ENCODE results near the gene GOLGB1. TPM values are rescaled to one million over a fixed set of nuclear protein-coding genes. Genes with fewer than 3 reads are reported as not detected.

Gene GOLGB1
- total and polyA plus RNA-seq, 10 of the 15 experiments (the other 5 are each of a cell fraction or from before 2014, with no cell fraction given): 7.4 to 34.5 (median 21.8) TPM

DNA sequence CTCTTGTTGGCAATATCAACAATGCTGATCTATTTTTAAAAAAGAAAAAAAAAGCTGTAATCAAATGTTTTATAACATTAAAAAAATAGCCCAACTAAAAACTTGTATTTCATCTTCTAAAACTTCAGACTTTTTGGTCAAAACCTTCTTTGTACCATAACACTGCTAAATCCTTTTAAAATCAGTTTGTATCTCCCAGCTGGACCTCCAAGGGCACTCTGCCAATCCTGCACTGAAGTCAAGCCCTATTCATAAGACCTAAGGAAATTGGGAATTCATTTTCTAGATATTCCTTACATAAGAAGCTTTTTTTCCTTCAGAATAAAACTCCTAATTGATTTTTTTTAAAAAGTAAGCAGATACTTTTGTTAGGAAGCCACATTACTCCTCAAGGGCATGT is 50.6 kb downstream of the GOLGB1 start:
- POLR2A ChIA-PET: interaction anchor here (1.0 to 1.7 kb wide), 3 partner anchors 8 to 130 kb away, joined by 3 to 7 read pairs (median 4); no protein-coding TSS in a partner anchor
- H3K4me1 ChIP-seq (ENCODE audit: control insufficient read depth, insufficient read depth, low read length): no peaks in the 10 kb centered on the region
- ATAC-seq (no peak), FAIRE-seq (no peak), DNase-seq (ENCODE audit: low read depth, low spot score) (no peak)
- RAD21 ChIA-PET (ENCODE audit: unreplicated experiment): interaction anchor here (1.0 kb wide), 1 partner anchor 8 kb away, joined by 3 read pairs; no protein-coding TSS in a partner anchor
- no peak overlapping the region for H3K4me2 ChIP-seq (ENCODE audit: control insufficient read depth, insufficient read depth)
- H3K27ac ChIP-seq (ENCODE audit: control insufficient read depth, insufficient read depth): no peak overlapping the region
- H2AFZ ChIP-seq (ENCODE audit: control insufficient read depth, low read depth, low read length): no peak overlapping the region
- no peaks in the 10 kb centered on the region for H3K9me3 ChIP-seq (replicated peaks; ENCODE audit: control insufficient read depth, insufficient read depth, low read length)
- no peak overlapping the region for H3K9ac ChIP-seq (ENCODE audit: control insufficient read depth, insufficient read depth, low read length)
- CTCF ChIA-PET: interaction anchor here (1.0 to 1.6 kb wide), 7 partner anchors 12 to 71 kb away, joined by 3 to 4 read pairs (median 3); no protein-coding TSS in a partner anchor
- H3K79me2 ChIP-seq (ENCODE audit: control insufficient read depth, insufficient read depth, low read length): no peaks in the 10 kb centered on the region
- in situ Hi-C loops (cut with MboI) (no loop called here), intact Hi-C loops (cut with micrococcal nuclease; ENCODE audit: unreplicated experiment) (no loop called here)
- no peaks in the 10 kb centered on the region for H4K20me1 ChIP-seq (ENCODE audit: control insufficient read depth, insufficient read depth)
- no TSS peak for BruUV-seq (replicated peaks)
- peaks cover 4 to 13% of the 10 kb centered on the region in 2 experiments for H3K36me3 ChIP-seq (ENCODE audit: control insufficient read depth in 2 of 2, insufficient read depth in 2 of 2, low read length in 1 of 2)
- SMC1A ChIA-PET (ENCODE audit: uncharacterized antibody, unreplicated experiment): interaction anchor here (0.8 to 5.4 kb wide), 7 partner anchors 8 to 30 kb away, joined by 3 to 30 read pairs (median 3); no protein-coding TSS in a partner anchor
- no peaks in the 10 kb centered on the region for H3K27me3 ChIP-seq (replicated peaks in 1 of 2; ENCODE audit: control insufficient read depth in 2 of 2, insufficient read depth in 2 of 2, low read length in 1 of 2)
- no peak overlapping the region for H3K4me3 ChIP-seq
- no peak for TF ChIP-seq E2F4 (IDR thresholded peaks at IDR 0.05; ENCODE audit: low read depth, low read length)
- no peak for TF ChIP-seq MTA2 (IDR thresholded peaks at IDR 0.05; ENCODE audit: low read depth)
- TF ChIP-seq KLF5 (IDR thresholded peaks at IDR 0.05; ENCODE audit: partially characterized antibody): no peak
- no peak for TF ChIP-seq CHD1 (IDR thresholded peaks at IDR 0.05; ENCODE audit: low read depth, low read length)
- TF ChIP-seq EED (IDR thresholded peaks at IDR 0.05; ENCODE audit: low read depth): no peak
- TF ChIP-seq ZNF217 (IDR thresholded peaks at IDR 0.05): no peak
- no peak for TF ChIP-seq RFX5 (IDR thresholded peaks at IDR 0.05; ENCODE audit: low read depth, low read length)
- TF ChIP-seq, protein P1, sequence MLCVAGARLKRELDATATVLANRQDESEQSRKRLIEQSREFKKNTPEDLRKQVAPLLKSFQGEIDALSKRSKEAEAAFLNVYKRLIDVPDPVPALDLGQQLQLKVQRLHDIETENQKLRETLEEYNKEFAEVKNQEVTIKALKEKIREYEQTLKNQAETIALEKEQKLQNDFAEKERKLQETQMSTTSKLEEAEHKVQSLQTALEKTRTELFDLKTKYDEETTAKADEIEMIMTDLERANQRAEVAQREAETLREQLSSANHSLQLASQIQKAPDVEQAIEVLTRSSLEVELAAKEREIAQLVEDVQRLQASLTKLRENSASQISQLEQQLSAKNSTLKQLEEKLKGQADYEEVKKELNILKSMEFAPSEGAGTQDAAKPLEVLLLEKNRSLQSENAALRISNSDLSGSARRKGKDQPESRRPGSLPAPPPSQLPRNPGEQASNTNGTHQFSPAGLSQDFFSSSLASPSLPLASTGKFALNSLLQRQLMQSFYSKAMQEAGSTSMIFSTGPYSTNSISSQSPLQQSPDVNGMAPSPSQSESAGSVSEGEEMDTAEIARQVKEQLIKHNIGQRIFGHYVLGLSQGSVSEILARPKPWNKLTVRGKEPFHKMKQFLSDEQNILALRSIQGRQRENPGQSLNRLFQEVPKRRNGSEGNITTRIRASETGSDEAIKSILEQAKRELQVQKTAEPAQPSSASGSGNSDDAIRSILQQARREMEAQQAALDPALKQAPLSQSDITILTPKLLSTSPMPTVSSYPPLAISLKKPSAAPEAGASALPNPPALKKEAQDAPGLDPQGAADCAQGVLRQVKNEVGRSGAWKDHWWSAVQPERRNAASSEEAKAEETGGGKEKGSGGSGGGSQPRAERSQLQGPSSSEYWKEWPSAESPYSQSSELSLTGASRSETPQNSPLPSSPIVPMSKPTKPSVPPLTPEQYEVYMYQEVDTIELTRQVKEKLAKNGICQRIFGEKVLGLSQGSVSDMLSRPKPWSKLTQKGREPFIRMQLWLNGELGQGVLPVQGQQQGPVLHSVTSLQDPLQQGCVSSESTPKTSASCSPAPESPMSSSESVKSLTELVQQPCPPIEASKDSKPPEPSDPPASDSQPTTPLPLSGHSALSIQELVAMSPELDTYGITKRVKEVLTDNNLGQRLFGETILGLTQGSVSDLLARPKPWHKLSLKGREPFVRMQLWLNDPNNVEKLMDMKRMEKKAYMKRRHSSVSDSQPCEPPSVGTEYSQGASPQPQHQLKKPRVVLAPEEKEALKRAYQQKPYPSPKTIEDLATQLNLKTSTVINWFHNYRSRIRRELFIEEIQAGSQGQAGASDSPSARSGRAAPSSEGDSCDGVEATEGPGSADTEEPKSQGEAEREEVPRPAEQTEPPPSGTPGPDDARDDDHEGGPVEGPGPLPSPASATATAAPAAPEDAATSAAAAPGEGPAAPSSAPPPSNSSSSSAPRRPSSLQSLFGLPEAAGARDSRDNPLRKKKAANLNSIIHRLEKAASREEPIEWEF (IDR thresholded peaks at IDR 0.05; ENCODE audit: insufficient replicate concordance, low read depth, low read length): no peak
- TF ChIP-seq, protein P2, sequence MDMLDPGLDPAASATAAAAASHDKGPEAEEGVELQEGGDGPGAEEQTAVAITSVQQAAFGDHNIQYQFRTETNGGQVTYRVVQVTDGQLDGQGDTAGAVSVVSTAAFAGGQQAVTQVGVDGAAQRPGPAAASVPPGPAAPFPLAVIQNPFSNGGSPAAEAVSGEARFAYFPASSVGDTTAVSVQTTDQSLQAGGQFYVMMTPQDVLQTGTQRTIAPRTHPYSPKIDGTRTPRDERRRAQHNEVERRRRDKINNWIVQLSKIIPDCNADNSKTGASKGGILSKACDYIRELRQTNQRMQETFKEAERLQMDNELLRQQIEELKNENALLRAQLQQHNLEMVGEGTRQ (IDR thresholded peaks at IDR 0.05; ENCODE audit: borderline replicate concordance, low read depth, low read length): no peak
- no peak for TF ChIP-seq SRF (IDR thresholded peaks at IDR 0.05; ENCODE audit: low read depth in 2 of 2, low read length in 2 of 2)
- no peak for TF ChIP-seq EGR1 (IDR thresholded peaks at IDR 0.05; ENCODE audit: borderline replicate concordance in 1 of 2, low read depth in 2 of 2, low read length in 2 of 2)

Measured in GM12878 (cell line).